ENCODE measurements around the gene VPS11.

The VPS11 gene

GRCh38 chr11:119121811-119122124 is 54.1 kb downstream of the VPS11 start:
- no peak for DNase-seq
- Histone ChIP-seq H3K4me1 (ENCODE audit: low read length) (peaks cover 11% of the 10 kb centered on the region; the same call in 1 of the 2 replicates), H3K9ac (ENCODE audit: low read length) (peak overlapping the region; percentile 72), H3F3A (ENCODE audit: insufficient read depth, low read length) (peaks cover 16% of the 10 kb centered on the region), H3K9me3 (replicated peaks; ENCODE audit: insufficient read depth, low read length) (no peaks in the 10 kb centered on the region), H3K36me3 (replicated peaks; ENCODE audit: insufficient read depth, low read length) (peaks cover 5% of the 10 kb centered on the region; the same call in 1 of the 2 replicates), H3K9me2 (replicated peaks; ENCODE audit: insufficient read depth, low read length) (no peaks in the 10 kb centered on the region), H2AFZ (ENCODE audit: low read length) (peak overlapping the region; percentile 75), H3K27me3 (replicated peaks; ENCODE audit: insufficient read depth, low read length) (no peaks in the 10 kb centered on the region), H3K4me2 (ENCODE audit: low read depth, low read length) (peak overlapping the region; percentile 92), H3K27ac (ENCODE audit: low read length) (peak overlapping the region; percentile 54; the same call in 1 of the 2 replicates), H3K79me2 (ENCODE audit: low read length) (peaks cover 37% of the 10 kb centered on the region), H3K4me3 (ENCODE audit: low read length) (peak overlapping the region; percentile 93), H4K20me1 (ENCODE audit: insufficient read depth, low read length) (no peaks in the 10 kb centered on the region)
- TF ChIP-seq CTCF (IDR thresholded peaks at IDR 0.05; ENCODE audit: low read length): no peak
- TF ChIP-seq EZH2 (optimal IDR thresholded peaks at IDR 0.05; ENCODE audit: low read depth, low read length): no peak

DNA sequence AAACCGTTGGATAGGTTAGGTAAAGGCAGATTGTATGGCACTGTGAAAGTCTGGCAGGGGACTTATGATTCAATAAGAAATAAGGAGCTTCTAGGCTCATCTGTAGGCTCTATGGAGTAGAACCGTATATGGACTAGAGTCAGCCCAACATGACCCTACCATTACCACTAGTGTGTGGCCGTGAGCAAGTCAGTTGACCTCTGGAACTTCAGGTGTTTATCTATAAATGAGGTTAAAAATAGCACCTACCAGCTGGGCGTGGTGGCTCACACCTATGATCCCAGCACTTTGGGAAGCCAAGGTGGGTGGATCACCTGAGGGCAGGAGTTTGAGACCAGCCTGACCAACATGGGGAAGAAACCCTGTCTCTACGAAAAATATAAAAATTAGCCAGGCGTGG is 58.2 kb downstream of the VPS11 start:
- Histone ChIP-seq H2AFZ (ENCODE audit: low read length) (no peak overlapping the region), H4K20me1 (ENCODE audit: insufficient read depth, low read length) (no peaks in the 10 kb centered on the region), H3K4me2 (ENCODE audit: low read depth, low read length) (no peak overlapping the region), H3F3A (ENCODE audit: insufficient read depth, low read length) (peaks cover 4% of the 10 kb centered on the region), H3K27me3 (replicated peaks; ENCODE audit: insufficient read depth, low read length) (no peaks in the 10 kb centered on the region), H3K27ac (ENCODE audit: low read length) (no peak overlapping the region), H3K4me3 (ENCODE audit: low read length) (no peak overlapping the region), H3K9me3 (replicated peaks; ENCODE audit: insufficient read depth, low read length) (no peaks in the 10 kb centered on the region), H3K36me3 (replicated peaks; ENCODE audit: insufficient read depth, low read length) (peaks cover 5% of the 10 kb centered on the region; the same call in 1 of the 2 replicates), H3K9me2 (replicated peaks; ENCODE audit: insufficient read depth, low read length) (no peaks in the 10 kb centered on the region), H3K4me1 (ENCODE audit: low read length) (0 out of 2 replicates have a peak, but pooled peaks cover 4% of the 10 kb centered on the region), H3K79me2 (ENCODE audit: low read length) (peaks cover 37% of the 10 kb centered on the region), H3K9ac (ENCODE audit: low read length) (no peak overlapping the region)
- no peak for TF ChIP-seq CTCF (IDR thresholded peaks at IDR 0.05; ENCODE audit: low read length)
- no peak for TF ChIP-seq EZH2phosphoT487 (IDR thresholded peaks at IDR 0.05; ENCODE audit: low read length)
- TF ChIP-seq EZH2 (optimal IDR thresholded peaks at IDR 0.05; ENCODE audit: low read depth, low read length): no peak
- DNase-seq: no peak

DNA sequence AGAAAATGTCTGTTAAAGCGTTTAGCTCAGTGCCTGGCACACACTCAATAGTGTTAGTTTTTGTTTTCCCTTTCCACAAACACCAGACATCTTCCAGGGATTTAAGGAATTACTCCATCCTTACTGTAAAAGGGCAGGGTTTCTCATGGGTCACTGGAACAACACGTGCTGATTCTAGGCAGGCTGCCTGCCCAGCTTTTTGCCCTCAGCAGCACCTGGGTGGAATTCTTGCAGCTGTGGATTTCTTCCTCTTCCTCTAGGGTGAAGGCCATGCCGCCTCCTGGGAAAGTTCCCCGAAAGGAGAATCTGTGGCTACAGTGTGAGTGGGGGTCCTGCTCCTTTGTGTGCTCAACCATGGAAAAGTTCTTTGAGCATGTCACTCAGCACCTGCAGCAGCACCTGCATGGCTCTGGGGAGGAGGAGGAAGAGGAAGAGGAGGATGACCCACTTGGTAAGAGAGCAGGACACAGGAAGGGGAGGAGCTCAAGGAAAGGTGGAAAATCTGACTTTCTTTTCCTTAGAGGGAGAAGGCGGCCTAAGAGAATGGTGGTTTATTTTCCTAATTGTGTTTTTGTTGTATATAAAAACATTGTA is 59.2 kb downstream of the VPS11 start:
- H3K4me1 ChIP-seq (ENCODE audit: low read length): 0 out of 2 replicates have a peak, but pooled peaks cover 4% of the 10 kb centered on the region
- no peaks in the 10 kb centered on the region for H3K27me3 ChIP-seq (replicated peaks; ENCODE audit: insufficient read depth, low read length)
- H3K36me3 ChIP-seq (replicated peaks; ENCODE audit: insufficient read depth, low read length): peaks cover 5% of the 10 kb centered on the region; the same call in 1 of the 2 replicates
- H3F3A ChIP-seq (ENCODE audit: insufficient read depth, low read length): peaks cover 3% of the 10 kb centered on the region; the same call in 1 of the 2 replicates
- H3K9me3 ChIP-seq (replicated peaks; ENCODE audit: insufficient read depth, low read length): no peaks in the 10 kb centered on the region
- H3K79me2 ChIP-seq (ENCODE audit: low read length): peaks cover 34% of the 10 kb centered on the region
- H2AFZ ChIP-seq (ENCODE audit: low read length): no peak overlapping the region
- no peaks in the 10 kb centered on the region for H4K20me1 ChIP-seq (ENCODE audit: insufficient read depth, low read length)
- H3K9me2 ChIP-seq (replicated peaks; ENCODE audit: insufficient read depth, low read length): no peaks in the 10 kb centered on the region
- no peak overlapping the region for H3K4me3 ChIP-seq (ENCODE audit: low read length)
- H3K27ac ChIP-seq (ENCODE audit: low read length): no peak overlapping the region
- TF ChIP-seq CTCF (IDR thresholded peaks at IDR 0.05; ENCODE audit: low read length): no peak
- no peak for TF ChIP-seq EZH2phosphoT487 (IDR thresholded peaks at IDR 0.05; ENCODE audit: low read length)
- TF ChIP-seq EZH2 (optimal IDR thresholded peaks at IDR 0.05; ENCODE audit: low read depth, low read length): no peak
- DNase-seq: no peak
- no peak overlapping the region for H3K4me2 ChIP-seq (ENCODE audit: low read depth, low read length)
- H3K9ac ChIP-seq (ENCODE audit: low read length): no peak overlapping the region

All from MM.1S (cell line).